GM12878 (cell line): ENCODE results near the gene FMOD. TPM values are rescaled to one million over a fixed set of nuclear protein-coding genes. Genes with fewer than 3 reads are reported as not detected.

Experiments used
- BCL11A ChIP-seq: IDR thresholded peaks from 2 replicates; pipeline ENCODE4 v1.6.1; 2011; ENCODE audit warnings: low read depth, low read length
- DPF2 ChIP-seq: fragments of 450-650 bp; IDR thresholded peaks from 2 replicates; pipeline ENCODE4 v1.6.1; 2017; ENCODE audit warnings: mild to moderate bottlenecking
- E2F8 ChIP-seq: fragments of 450-650 bp; IDR thresholded peaks from 2 replicates; pipeline ENCODE4 v1.6.1; 2018; ENCODE audit warnings: mild to moderate bottlenecking, low read depth, moderate library complexity; ENCODE audit not compliant: partially characterized antibody
- EED ChIP-seq: sonication (generic); IDR thresholded peaks from 2 replicates; pipeline ENCODE4 v1.6.1; 2016; ENCODE audit warnings: antibody characterized with exemption, low read depth
- IRF4 ChIP-seq: IDR thresholded peaks from 2 replicates; pipeline ENCODE4 v1.6.1; 2011; ENCODE audit warnings: low read depth, low read length
- NKRF ChIP-seq: fragments of 450-650 bp; conservative IDR thresholded peaks from 2 replicates; pipeline ENCODE4 v1.6.1; 2017; ENCODE audit warnings: mild to moderate bottlenecking, moderate library complexity
- polyA plus RNA-seq, 11 experiments: library from polyadenylated mRNA; depleted of rRNA in 4 of 11; unstranded in 6 of 11; stranded (reverse) in 5 of 11; fragments of >200 nt; fragmentation: Nextera tagmentation in 4 of 11; fragmentation: Illumina TruSeq in 1 of 11; extraction: Ambion mirVana in 4 of 11; extraction: Trizol in 1 of 11; gene quantifications; 1 replicate in 1 of 11; 2 replicates in 10 of 11; pipeline versions ENCODE4 v1.2.1 to v1.2.3, GENCODE V29; 2011 to 2016; ENCODE audit warnings: inconsistent platforms in 2 of 11, missing spikeins in 2 of 11, low read depth in 1 of 11
- small RNA-seq: library from RNA; depleted of rRNA; stranded (forward); fragments of <200 nt; gene quantifications from one replicate; pipeline ENCODE3, GENCODE V24; 2014
- total RNA-seq, 4 experiments: library from RNA; depleted of rRNA in 3 of 4; stranded (reverse); fragments of >200 nt in 3 of 4; fragmentation: Illumina TruSeq in 1 of 4; extraction: Trizol in 1 of 4; gene quantifications; 2 replicates each; pipeline versions ENCODE4 v1.2.1 to v1.2.3, GENCODE V29; 2013 to 2021

The FMOD gene
- total and polyA plus RNA-seq, 10 of the 15 experiments (the other 5 are each of a cell fraction or from before 2014, with no cell fraction given): 0.03 to 0.26 (median 0.11) TPM; not detected in 7

- no peak for TF ChIP-seq NKRF
- no peak for TF ChIP-seq BCL11A
- TF ChIP-seq DPF2: no peak
- no peak for TF ChIP-seq E2F8
- TF ChIP-seq IRF4: no peak
- no peak for TF ChIP-seq EED
- TF ChIP-seq, all 136 proteins: peak for 6
Measured at GRCh38 chr1:203291201-203292096, 59.5 kb downstream of the FMOD start (continued).

Small RNA genes lying within 50 kb of the gene (small RNA-seq; reads per million reads assigned to genes)
- gene AL359837.1: not detected
- gene RNU6-487P: not detected

Other genes starting within 250 kb of the FMOD start
- not detected in 2 replicates for gene ADORA1, start 223.4 kb downstream of the FMOD start, total RNA-seq (2014; rRNA removed)
- gene ADORA1, start 223.4 kb downstream of the FMOD start, total RNA-seq (2014; rRNA removed; fragmentation: Illumina TruSeq; extraction: Trizol): not detected in 2 replicates
- not detected in 2 replicates for gene ADORA1, start 223.4 kb downstream of the FMOD start, total RNA-seq (2021)
- gene ADORA1, start 223.4 kb downstream of the FMOD start, polyA plus RNA-seq (2011; rRNA removed): not detected in 2 replicates
- not detected in 2 replicates for gene ADORA1, start 223.4 kb downstream of the FMOD start, polyA plus RNA-seq (2014; fragmentation: Illumina TruSeq; extraction: Trizol)
- gene ADORA1, start 223.4 kb downstream of the FMOD start, polyA plus RNA-seq (2014; fragmentation: Nextera tagmentation; extraction: Ambion mirVana): not detected
- not detected in 2 replicates for gene ADORA1, start 223.4 kb downstream of the FMOD start, polyA plus RNA-seq (2014; rRNA removed)
- gene ADORA1, start 223.4 kb downstream of the FMOD start, polyA plus RNA-seq (2016; fragmentation: Nextera tagmentation; extraction: Ambion mirVana): not detected
- 0.05 and 0.06 TPM in 2 replicates for gene MYBPH, start 175.3 kb downstream of the FMOD start, total RNA-seq (2014; rRNA removed)
- gene MYBPH, start 175.3 kb downstream of the FMOD start, total RNA-seq (2014; rRNA removed; fragmentation: Illumina TruSeq; extraction: Trizol): not detected in 2 replicates
- gene MYBPH, start 175.3 kb downstream of the FMOD start, total RNA-seq (2021): not detected in 2 replicates
- not detected in 2 replicates for gene MYBPH, start 175.3 kb downstream of the FMOD start, polyA plus RNA-seq (2011; rRNA removed)
- 0.10 TPM in 1 of 2 replicates, not detected in the other for gene MYBPH, start 175.3 kb downstream of the FMOD start, polyA plus RNA-seq (2014; fragmentation: Illumina TruSeq; extraction: Trizol)
- gene MYBPH, start 175.3 kb downstream of the FMOD start, polyA plus RNA-seq (2014; fragmentation: Nextera tagmentation; extraction: Ambion mirVana): not detected
- 0.10 and 0.13 TPM in 2 replicates for gene MYBPH, start 175.3 kb downstream of the FMOD start, polyA plus RNA-seq (2014; rRNA removed)
- gene MYBPH, start 175.3 kb downstream of the FMOD start, polyA plus RNA-seq (2016; fragmentation: Nextera tagmentation; extraction: Ambion mirVana): not detected
- gene CHI3L1, start 164.4 kb downstream of the FMOD start, total RNA-seq (2014; rRNA removed): 0.34 and 0.38 TPM in 2 replicates
- gene CHI3L1, start 164.4 kb downstream of the FMOD start, total RNA-seq (2014; rRNA removed; fragmentation: Illumina TruSeq; extraction: Trizol): 0.09 and 0.22 TPM in 2 replicates
- gene CHI3L1, start 164.4 kb downstream of the FMOD start, total RNA-seq (2021): 0.24 and 0.44 TPM in 2 replicates
- 0.29 and 0.77 TPM in 2 replicates for gene CHI3L1, start 164.4 kb downstream of the FMOD start, polyA plus RNA-seq (2011; rRNA removed)
- gene CHI3L1, start 164.4 kb downstream of the FMOD start, polyA plus RNA-seq (2014; fragmentation: Illumina TruSeq; extraction: Trizol): 0.19 and 0.21 TPM in 2 replicates
- gene CHI3L1, start 164.4 kb downstream of the FMOD start, polyA plus RNA-seq (2014; fragmentation: Nextera tagmentation; extraction: Ambion mirVana): under 1 TPM; 0.10 to 0.26 TPM
- 0.44 and 0.65 TPM in 2 replicates for gene CHI3L1, start 164.4 kb downstream of the FMOD start, polyA plus RNA-seq (2014; rRNA removed)
- gene CHI3L1, start 164.4 kb downstream of the FMOD start, polyA plus RNA-seq (2016; fragmentation: Nextera tagmentation; extraction: Ambion mirVana): 1 to 10 TPM; 1.2 to 1.7 TPM
- gene CHIT1, start 121.4 kb downstream of the FMOD start, total RNA-seq (2014; rRNA removed): 1.4 and 2.5 TPM in 2 replicates
- gene CHIT1, start 121.4 kb downstream of the FMOD start, total RNA-seq (2014; rRNA removed; fragmentation: Illumina TruSeq; extraction: Trizol): 0.89 and 1.0 TPM in 2 replicates
- 1.1 and 2.1 TPM in 2 replicates for gene CHIT1, start 121.4 kb downstream of the FMOD start, total RNA-seq (2021)
- 0.23 and 0.39 TPM in 2 replicates for gene CHIT1, start 121.4 kb downstream of the FMOD start, polyA plus RNA-seq (2011; rRNA removed)
- 0.43 and 0.63 TPM in 2 replicates for gene CHIT1, start 121.4 kb downstream of the FMOD start, polyA plus RNA-seq (2014; fragmentation: Illumina TruSeq; extraction: Trizol)
- under 1 TPM; 0.02 to 0.27 TPM for gene CHIT1, start 121.4 kb downstream of the FMOD start, polyA plus RNA-seq (2014; fragmentation: Nextera tagmentation; extraction: Ambion mirVana)
- 1.0 and 1.3 TPM in 2 replicates for gene CHIT1, start 121.4 kb downstream of the FMOD start, polyA plus RNA-seq (2014; rRNA removed)
- under 1 TPM; 0.32 to 0.96 TPM for gene CHIT1, start 121.4 kb downstream of the FMOD start, polyA plus RNA-seq (2016; fragmentation: Nextera tagmentation; extraction: Ambion mirVana)
- 127 and 144 TPM in 2 replicates for gene BTG2, start 45.6 kb downstream of the FMOD start, total RNA-seq (2014; rRNA removed)
- gene BTG2, start 45.6 kb downstream of the FMOD start, total RNA-seq (2014; rRNA removed; fragmentation: Illumina TruSeq; extraction: Trizol): 66.4 and 68.1 TPM in 2 replicates
- gene BTG2, start 45.6 kb downstream of the FMOD start, total RNA-seq (2021): 109 TPM in 2 replicates
- gene BTG2, start 45.6 kb downstream of the FMOD start, polyA plus RNA-seq (2011; rRNA removed): 131 and 136 TPM in 2 replicates
- 93.3 and 104 TPM in 2 replicates for gene BTG2, start 45.6 kb downstream of the FMOD start, polyA plus RNA-seq (2014; fragmentation: Illumina TruSeq; extraction: Trizol)
- gene BTG2, start 45.6 kb downstream of the FMOD start, polyA plus RNA-seq (2014; fragmentation: Nextera tagmentation; extraction: Ambion mirVana): 10 to 100 TPM; 23.3 to 37.2 TPM
- 160 and 187 TPM in 2 replicates for gene BTG2, start 45.6 kb downstream of the FMOD start, polyA plus RNA-seq (2014; rRNA removed)
- gene BTG2, start 45.6 kb downstream of the FMOD start, polyA plus RNA-seq (2016; fragmentation: Nextera tagmentation; extraction: Ambion mirVana): 100 to 1,000 TPM in 1 of 2 experiments, 10 to 100 TPM in 1; 91.0 to 103 TPM
- not detected in 2 replicates for gene PRELP, start 124.7 kb upstream of the FMOD start, total RNA-seq (2014; rRNA removed)
- not detected in 2 replicates for gene PRELP, start 124.7 kb upstream of the FMOD start, total RNA-seq (2014; rRNA removed; fragmentation: Illumina TruSeq; extraction: Trizol)
- 0.05 TPM in 2 replicates for gene PRELP, start 124.7 kb upstream of the FMOD start, total RNA-seq (2021)
- gene PRELP, start 124.7 kb upstream of the FMOD start, polyA plus RNA-seq (2011; rRNA removed): not detected in 2 replicates
- gene PRELP, start 124.7 kb upstream of the FMOD start, polyA plus RNA-seq (2014; fragmentation: Illumina TruSeq; extraction: Trizol): not detected in 2 replicates
- gene PRELP, start 124.7 kb upstream of the FMOD start, polyA plus RNA-seq (2014; fragmentation: Nextera tagmentation; extraction: Ambion mirVana): not detected
- gene PRELP, start 124.7 kb upstream of the FMOD start, polyA plus RNA-seq (2014; rRNA removed): not detected in 2 replicates
- under 1 TPM in 1 of 2 experiments, not detected in 1; 0.03 TPM for gene PRELP, start 124.7 kb upstream of the FMOD start, polyA plus RNA-seq (2016; fragmentation: Nextera tagmentation; extraction: Ambion mirVana)
- not detected in 2 replicates for gene OPTC, start 143.0 kb upstream of the FMOD start, total RNA-seq (2014; rRNA removed)
- not detected in 2 replicates for gene OPTC, start 143.0 kb upstream of the FMOD start, total RNA-seq (2014; rRNA removed; fragmentation: Illumina TruSeq; extraction: Trizol)
- not detected in 2 replicates for gene OPTC, start 143.0 kb upstream of the FMOD start, total RNA-seq (2021)
- gene OPTC, start 143.0 kb upstream of the FMOD start, polyA plus RNA-seq (2011; rRNA removed): not detected in 2 replicates
- gene OPTC, start 143.0 kb upstream of the FMOD start, polyA plus RNA-seq (2014; fragmentation: Illumina TruSeq; extraction: Trizol): not detected in 2 replicates
- not detected for gene OPTC, start 143.0 kb upstream of the FMOD start, polyA plus RNA-seq (2014; fragmentation: Nextera tagmentation; extraction: Ambion mirVana)
- not detected in 2 replicates for gene OPTC, start 143.0 kb upstream of the FMOD start, polyA plus RNA-seq (2014; rRNA removed)
- not detected for gene OPTC, start 143.0 kb upstream of the FMOD start, polyA plus RNA-seq (2016; fragmentation: Nextera tagmentation; extraction: Ambion mirVana)